ENCODE data around the gene RBM8A.

DNA sequence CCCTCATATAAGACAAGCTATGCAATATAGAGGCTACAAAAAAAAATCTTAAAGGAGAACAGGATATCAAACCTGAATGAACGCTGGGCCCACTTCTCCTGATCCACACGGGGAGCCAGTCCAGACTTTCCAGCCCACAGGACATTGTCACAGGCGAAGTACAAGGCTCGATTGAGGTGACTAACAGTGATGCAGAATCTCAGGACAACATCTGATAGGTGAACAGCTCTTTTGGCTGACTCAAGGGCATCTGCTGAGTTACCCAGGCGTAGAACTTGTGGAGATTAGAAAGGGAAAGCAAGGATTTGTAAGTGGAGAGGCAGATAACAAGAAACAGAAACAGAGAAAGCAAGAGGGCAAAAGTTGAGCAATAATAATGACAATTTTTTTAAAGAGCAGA is 10.5 kb downstream of the RBM8A start:
- TF ChIP-seq CTCF (IDR thresholded peaks at IDR 0.05; ENCODE audit: low read length) (no peak), EZH2 (IDR thresholded peaks at IDR 0.05; ENCODE audit: borderline replicate concordance, low read length) (no peak)

Data from OCI-LY1 (cell line).